ENCODE data around the gene GAN.
"Not testable (repeated sequence)": the region's sequence is repeated elsewhere in the genome, so short reads cannot be mapped to it uniquely, and the experiment has no call there.

GAN gene

GRCh38 chr16:81401035-81401950, 86.5 kb downstream of the GAN start:
- DNase-seq, result peak in 1 of 2 experiments; percentile 29

DNA sequence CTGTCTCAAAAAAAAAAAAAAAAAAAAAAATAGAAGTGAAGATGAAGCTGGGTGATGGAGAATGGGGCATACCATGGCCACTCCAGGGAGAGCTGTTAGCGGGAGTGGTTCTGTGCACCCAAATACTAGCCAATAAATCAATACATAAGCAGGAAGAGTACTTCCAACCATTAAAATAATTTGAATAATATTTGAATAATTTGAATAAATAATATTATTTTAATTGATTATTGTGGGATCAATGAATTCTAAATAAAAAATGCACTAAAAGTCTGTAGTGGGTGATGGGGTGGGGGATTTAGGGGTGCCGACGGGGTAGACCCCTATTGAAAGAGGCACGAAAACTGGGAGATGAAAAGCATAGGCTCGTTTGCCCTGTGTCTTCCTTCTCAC, 88.4 kb downstream of the GAN start:
- no peak for DNase-seq

DNA sequence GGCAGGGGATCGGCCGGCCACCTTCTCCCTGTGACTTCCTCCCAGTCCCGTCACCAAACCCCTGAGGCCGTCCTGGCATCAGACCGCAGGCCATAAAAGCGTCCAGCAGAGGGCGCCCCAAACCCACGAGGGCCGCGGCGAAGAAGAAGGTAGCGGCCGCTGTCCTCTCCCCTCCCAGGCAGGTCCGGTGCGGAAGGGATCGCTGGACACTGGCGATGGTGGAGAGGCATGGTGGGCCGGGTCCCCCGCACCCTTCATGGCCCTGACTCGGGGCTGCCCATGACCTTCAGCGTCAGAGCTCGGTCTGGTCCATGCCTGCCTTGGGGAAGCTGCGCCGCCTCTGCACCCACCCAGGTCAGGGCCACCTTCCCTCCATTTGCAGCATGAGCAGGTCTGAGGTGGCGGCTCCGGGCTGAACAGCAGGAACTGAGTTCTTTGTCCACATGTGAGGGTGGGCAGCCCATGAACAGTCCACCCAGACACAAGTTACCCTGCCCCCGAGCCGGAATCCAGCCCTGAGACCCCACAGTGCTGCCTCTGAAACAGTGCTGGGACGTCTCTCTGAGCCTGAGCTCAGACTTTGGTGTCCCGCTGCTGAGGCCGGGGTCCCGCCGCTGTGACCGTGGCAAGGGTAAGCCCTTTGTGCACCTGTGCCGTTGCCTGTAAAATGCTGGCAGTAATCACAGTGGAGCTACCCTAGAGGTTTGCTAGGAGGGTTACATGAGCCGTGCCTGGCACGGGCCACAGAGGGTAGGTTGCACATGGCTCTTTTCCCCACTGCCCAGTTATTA, 89.0 kb downstream of the GAN start:
- DNase-seq, result peak; percentile 62 to 72

- DNase-seq, result not testable (repeated sequence)
These were observed 90.2 kb downstream of the GAN start for GRCh38 chr16:81405002-81405401.

GRCh38 chr16:81405702-81406113, 90.9 kb downstream of the GAN start:
- no peak for DNase-seq

DNA sequence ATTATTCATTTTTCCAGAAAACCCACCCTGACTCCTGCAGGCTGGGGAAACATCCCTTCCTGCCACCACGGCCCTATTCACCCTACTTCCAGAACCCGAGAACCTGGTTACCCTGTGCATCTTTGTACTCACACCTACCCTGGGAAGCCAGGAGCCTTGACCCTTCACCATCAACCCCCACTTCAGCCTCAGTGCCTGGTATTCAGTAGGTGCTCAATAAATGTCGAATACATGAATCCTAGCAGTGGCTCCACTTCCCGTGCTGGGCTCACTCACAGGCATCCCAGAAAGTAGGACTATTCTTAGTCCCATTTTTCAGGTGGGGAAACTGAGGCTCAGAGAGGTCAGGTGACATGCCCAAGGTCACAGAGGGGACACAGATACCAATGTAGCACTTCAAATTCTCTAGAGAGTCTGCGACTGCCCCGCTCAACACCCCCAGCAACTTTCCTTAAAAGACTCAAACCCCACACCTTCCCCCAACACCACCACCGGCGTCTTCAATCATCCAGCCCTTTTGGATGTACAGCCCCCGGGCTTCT, 93.7 kb downstream of the GAN start:
- DNase-seq, result no peak

- no peak for DNase-seq
These were observed 94.3 kb downstream of the GAN start for GRCh38 chr16:81409016-81409556.

DNA sequence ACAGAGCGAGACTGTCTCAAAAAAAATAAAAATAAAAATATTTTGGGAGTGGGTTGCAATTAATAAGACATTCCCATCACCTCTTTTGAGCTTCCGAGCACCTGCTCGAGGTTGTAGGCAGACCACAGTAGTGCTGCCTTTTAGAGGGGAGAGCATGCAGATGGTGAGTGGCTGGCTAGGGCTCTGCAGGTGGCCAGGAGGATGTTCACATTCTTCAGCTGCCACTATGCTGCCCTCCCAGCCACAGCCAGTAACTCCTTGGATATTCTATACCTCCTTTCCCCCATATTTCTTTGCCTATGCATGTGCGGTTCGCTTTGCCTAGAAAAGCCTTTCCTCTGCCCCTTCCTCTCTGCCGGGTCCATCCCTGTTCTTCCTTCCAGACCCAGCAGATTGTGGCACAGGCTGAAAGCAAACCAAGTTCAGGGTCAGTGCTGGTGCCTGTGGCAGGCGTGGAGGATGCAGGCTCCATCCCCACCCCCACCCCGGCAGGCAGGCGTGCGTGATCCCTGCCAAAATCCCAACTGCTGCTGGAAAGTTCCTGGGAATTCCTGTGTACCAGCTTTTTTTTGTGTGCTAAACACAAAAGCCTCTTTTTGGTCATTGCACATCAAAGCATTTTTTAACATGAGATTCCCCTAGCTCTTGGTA, 96.0 kb downstream of the GAN start:
- DNase-seq, result no peak

GRCh38 chr16:81413245-81413990, 98.7 kb downstream of the GAN start:
- no peak for DNase-seq

DNA sequence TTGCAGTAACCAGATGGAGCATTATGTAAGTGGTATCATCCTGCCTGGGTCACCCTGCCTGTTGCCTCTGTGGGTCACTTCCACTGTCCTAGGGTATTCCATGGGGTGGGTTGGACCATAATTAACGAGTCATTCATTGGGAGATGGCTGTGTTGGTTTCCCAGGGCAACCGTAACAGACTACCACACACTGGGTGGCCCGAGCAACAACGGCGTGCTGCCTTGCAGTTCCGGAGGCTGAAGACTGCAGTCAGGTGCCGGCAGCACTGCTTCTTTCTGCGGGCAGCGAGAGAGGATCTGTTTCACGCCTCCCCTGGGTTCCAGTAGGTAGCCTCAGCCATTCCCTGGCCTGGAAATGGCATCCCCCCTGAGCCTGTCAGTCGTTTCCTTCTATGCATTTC, 101.0 kb downstream of the GAN start:
- DNase-seq, result no peak

DNA sequence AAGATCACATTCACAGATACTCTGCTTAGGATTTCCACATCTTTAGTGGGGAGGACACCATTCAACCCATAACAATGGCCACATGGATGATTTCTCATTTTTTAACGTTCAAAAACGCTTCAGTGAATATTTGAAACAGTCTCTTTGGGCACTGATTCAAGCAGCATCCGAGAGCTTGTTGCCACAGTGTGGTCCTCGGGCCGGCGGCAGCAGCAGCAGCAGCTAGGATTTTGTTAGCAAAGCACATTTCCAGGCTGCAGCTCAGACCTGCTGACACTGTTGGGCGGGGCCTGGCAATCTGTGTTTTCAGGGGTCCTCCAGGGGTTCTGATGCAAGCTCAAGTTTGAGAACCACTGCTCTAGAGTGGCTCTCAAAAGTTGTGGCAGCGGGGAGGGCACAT, 102.0 kb downstream of the GAN start:
- no peak for DNase-seq

DNA sequence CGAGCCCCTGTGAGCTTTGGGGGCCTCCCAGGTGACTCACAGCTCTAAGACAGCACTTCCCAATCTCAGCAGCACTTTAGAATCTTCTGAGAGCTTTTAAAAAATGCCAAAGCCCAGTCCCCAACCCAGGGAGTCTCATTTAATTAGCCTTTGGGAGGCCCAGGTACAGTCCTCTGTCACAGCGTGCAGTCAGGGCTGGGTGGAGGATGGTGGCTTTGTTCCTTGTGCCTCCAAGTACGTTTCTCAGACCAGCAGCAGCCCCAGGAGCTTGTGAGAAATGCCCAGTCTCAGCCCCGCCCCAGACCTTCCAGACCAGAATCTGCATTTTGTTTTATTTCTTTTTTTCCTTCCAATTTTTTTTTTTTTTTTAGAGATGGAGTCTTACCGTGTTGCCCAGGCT, 102.4 kb downstream of the GAN start:
- DNase-seq, result no peak

GRCh38 chr16:81419806-81420205, 105.0 kb downstream of the GAN start:
- no peak for DNase-seq

GRCh38 chr16:81421126-81421525, 106.4 kb downstream of the GAN start:
- DNase-seq, result no peak

GRCh38 chr16:81421536-81421935, 106.8 kb downstream of the GAN start:
- DNase-seq, result no peak

DNA sequence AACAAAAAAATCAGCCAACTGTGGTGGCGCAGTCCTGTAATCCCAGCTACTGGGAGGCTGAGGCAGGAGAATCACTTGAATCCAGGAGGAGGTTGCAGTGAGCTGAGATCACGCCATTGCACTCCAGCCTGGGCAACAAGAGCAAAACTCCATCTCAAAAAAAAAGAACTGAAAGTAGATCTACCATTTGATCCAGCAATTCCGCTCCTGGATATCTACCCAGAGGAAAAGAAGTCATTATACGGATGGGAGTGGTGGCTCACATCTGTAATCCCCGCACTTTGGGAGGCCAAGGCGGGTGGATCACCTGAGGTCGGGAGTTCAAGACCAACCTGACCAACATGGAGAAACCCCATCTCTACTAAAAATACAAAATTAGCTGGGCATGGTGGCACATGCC, 107.4 kb downstream of the GAN start:
- DNase-seq, result not testable (repeated sequence)

DNA sequence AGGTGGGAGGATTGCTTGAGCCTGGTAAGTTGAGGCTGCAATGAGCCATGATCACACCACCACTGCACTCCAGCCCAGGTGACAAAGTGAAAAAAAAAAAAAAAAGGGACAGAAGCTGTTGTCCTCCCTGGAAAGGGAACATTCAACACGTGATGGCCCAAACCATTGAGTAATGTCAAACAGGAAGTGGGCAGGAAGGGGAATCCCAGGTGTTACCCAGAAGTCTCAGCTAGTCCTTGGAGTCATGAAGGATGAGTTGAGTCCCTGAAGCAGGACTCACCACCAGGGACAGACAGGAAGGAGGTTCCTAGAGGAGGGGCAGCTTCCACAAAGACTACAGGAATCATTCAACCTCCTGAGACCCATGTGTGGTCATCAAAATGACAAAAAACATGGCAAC, 110.0 kb downstream of the GAN start:
- DNase-seq, result no peak

GRCh38 chr16:81427219-81427618, 112.5 kb downstream of the GAN start:
- DNase-seq, result no peak

- DNase-seq, result no peak
These were observed 114.3 kb downstream of the GAN start for GRCh38 chr16:81429045-81429521.

DNA sequence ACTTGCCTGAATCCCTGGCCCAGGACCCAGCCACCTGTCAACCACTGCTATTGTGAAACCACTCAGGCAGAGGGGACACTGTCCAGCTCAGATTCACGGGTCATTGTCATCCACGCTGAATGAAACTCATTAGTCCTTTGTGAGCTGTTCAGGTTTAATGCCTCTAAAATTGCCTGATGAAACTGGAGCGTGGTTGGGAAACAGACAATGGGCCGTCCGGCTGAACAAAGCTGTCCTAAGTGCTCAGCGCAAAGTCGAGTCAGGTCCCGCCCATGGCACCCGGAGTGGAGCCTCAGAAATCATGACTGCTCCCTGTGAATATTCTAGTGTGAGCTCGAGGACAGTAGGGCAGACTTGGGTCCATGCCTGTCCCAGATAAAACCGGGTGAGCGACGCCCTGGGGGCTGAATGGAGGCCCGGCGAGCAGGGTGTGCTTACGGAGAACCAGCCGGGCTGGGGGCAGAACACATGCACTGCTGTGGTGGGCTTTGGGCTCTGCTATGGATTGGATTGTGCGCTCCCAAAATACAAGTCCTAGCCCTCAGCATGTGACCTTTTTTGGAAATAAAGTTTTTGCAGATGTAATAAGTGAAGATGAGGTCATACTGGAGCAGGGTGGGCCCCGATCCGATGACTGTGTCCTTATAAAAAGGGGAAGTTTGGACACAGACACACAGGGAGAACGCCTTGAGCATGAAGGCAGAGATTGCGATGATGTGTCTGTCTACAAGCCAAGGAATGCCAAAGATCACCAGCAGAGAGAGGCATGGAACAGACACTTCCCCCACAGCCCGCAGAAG, 117.0 kb downstream of the GAN start:
- no peak for DNase-seq

GRCh38 chr16:81432937-81433557, 118.3 kb downstream of the GAN start:
- no peak for DNase-seq

All from NCI-H2081 (cell line).